ENCODE measurements around the gene SCRT2. TPM values are rescaled to one million over a fixed set of nuclear protein-coding genes. Genes with fewer than 3 reads are reported as not detected.

Gene SCRT2
- total RNA-seq, 2 donors from 2014 or later = not detected

- ATAC-seq (replicated peaks in 1 of 2) (no peak), DNase-seq (no peak)
Measured at GRCh38 chr20:709991-710779, 34.6 kb upstream of the SCRT2 start.

GRCh38 chr20:709423-709822 is 33.8 kb upstream of the SCRT2 start:
- peaks cover 3 to 6% of the 10 kb centered on the region in 2 donors for H3K36me3 Mint-ChIP-seq (ENCODE audit: insufficient read depth in 2 of 2)
- H3K4me1 Mint-ChIP-seq (ENCODE audit: low read depth) = no peaks in the 10 kb centered on the region
- H3K4me3 Mint-ChIP-seq = peak overlapping the region in 1 of 2 donors; percentile 51
- no peak overlapping the region for H3K27ac Mint-ChIP-seq
- DNase-seq (no peak), ATAC-seq (replicated peaks in 1 of 2) (no peak)
- H3K27me3 Mint-ChIP-seq (ENCODE audit: low read depth) = peaks cover 57% of the 10 kb centered on the region
- H3K9me3 Mint-ChIP-seq = peaks cover 2 to 7% of the 10 kb centered on the region in 2 donors

More at GRCh38 chr20:709991-710779, 34.6 kb upstream of the SCRT2 start:
- no peaks in the 10 kb centered on the region for H3K4me1 Mint-ChIP-seq (ENCODE audit: low read depth)
- H3K27ac Mint-ChIP-seq = no peak overlapping the region
- no peak overlapping the region for H3K4me3 Mint-ChIP-seq
- peaks cover 2 to 7% of the 10 kb centered on the region in 2 donors for H3K9me3 Mint-ChIP-seq
- peaks cover 57% of the 10 kb centered on the region for H3K27me3 Mint-ChIP-seq (ENCODE audit: low read depth)
- H3K36me3 Mint-ChIP-seq (ENCODE audit: insufficient read depth in 2 of 2) = peaks cover 3 to 6% of the 10 kb centered on the region in 2 donors

- Mint-ChIP-seq H3K36me3 (ENCODE audit: insufficient read depth in 2 of 2) (peaks cover 3 to 6% of the 10 kb centered on the region in 2 donors), H3K4me3 (no peak overlapping the region), H3K9me3 (peaks cover 2 to 7% of the 10 kb centered on the region in 2 donors), H3K4me1 (ENCODE audit: low read depth) (no peaks in the 10 kb centered on the region), H3K27ac (no peak overlapping the region), H3K27me3 (ENCODE audit: low read depth) (peaks cover 57% of the 10 kb centered on the region)
- ATAC-seq (replicated peaks in 1 of 2) (no peak), DNase-seq (no peak)
Measured at GRCh38 chr20:708956-709355, 33.4 kb upstream of the SCRT2 start.

- no peak for DNase-seq
- no peaks in the 10 kb centered on the region for H3K4me1 Mint-ChIP-seq (ENCODE audit: low read depth)
- H3K27me3 Mint-ChIP-seq (ENCODE audit: low read depth) = peaks cover 47% of the 10 kb centered on the region
- H3K27ac Mint-ChIP-seq = no peak overlapping the region
- H3K36me3 Mint-ChIP-seq (ENCODE audit: insufficient read depth in 2 of 2) = peaks cover 3% of the 10 kb centered on the region in 2 donors
- H3K4me3 Mint-ChIP-seq = no peak overlapping the region
- no peak for ATAC-seq (replicated peaks in 1 of 2)
- peaks cover 2 to 5% of the 10 kb centered on the region in 2 donors for H3K9me3 Mint-ChIP-seq
Measured at GRCh38 chr20:707451-708110, 32.0 kb upstream of the SCRT2 start.

GRCh38 chr20:706366-706885 is 30.8 kb upstream of the SCRT2 start:
- Mint-ChIP-seq H3K27ac (no peak overlapping the region), H3K36me3 (ENCODE audit: insufficient read depth in 2 of 2) (peaks cover 3% of the 10 kb centered on the region in 2 donors), H3K4me3 (no peak overlapping the region), H3K9me3 (peaks cover 2 to 5% of the 10 kb centered on the region in 2 donors), H3K27me3 (ENCODE audit: low read depth) (peaks cover 38% of the 10 kb centered on the region), H3K4me1 (ENCODE audit: low read depth) (no peaks in the 10 kb centered on the region)
- ATAC-seq (replicated peaks in 1 of 2) (no peak), DNase-seq (no peak)

- ATAC-seq (replicated peaks in 1 of 2) = no peak
- H3K4me1 Mint-ChIP-seq (ENCODE audit: low read depth) = no peaks in the 10 kb centered on the region
- H3K27ac Mint-ChIP-seq = no peak overlapping the region
Measured at GRCh38 chr20:704726-705125, 29.1 kb upstream of the SCRT2 start.

GRCh38 chr20:703426-703825 is 27.8 kb upstream of the SCRT2 start:
- Mint-ChIP-seq H3K27ac (no peak overlapping the region), H3K27me3 (ENCODE audit: low read depth) (peaks cover 16% of the 10 kb centered on the region), H3K9me3 (no peaks in the 10 kb centered on the region), H3K4me3 (no peak overlapping the region), H3K36me3 (ENCODE audit: insufficient read depth in 2 of 2) (no peaks in the 10 kb centered on the region), H3K4me1 (ENCODE audit: low read depth) (no peaks in the 10 kb centered on the region)
- DNase-seq (no peak), ATAC-seq (replicated peaks in 1 of 2) (no peak)

More at GRCh38 chr20:704726-705125, 29.1 kb upstream of the SCRT2 start:
- no peak for DNase-seq
- Mint-ChIP-seq H3K4me3 (no peak overlapping the region), H3K27me3 (ENCODE audit: low read depth) (peaks cover 29% of the 10 kb centered on the region), H3K9me3 (peaks cover 2 to 5% of the 10 kb centered on the region in 2 donors), H3K36me3 (ENCODE audit: insufficient read depth in 2 of 2) (peaks cover 3% of the 10 kb centered on the region in 2 donors)

GRCh38 chr20:703006-703405 is 27.4 kb upstream of the SCRT2 start:
- Mint-ChIP-seq H3K36me3 (ENCODE audit: insufficient read depth in 2 of 2) (no peaks in the 10 kb centered on the region), H3K4me3 (no peak overlapping the region), H3K4me1 (ENCODE audit: low read depth) (no peaks in the 10 kb centered on the region), H3K27ac (no peak overlapping the region), H3K9me3 (no peaks in the 10 kb centered on the region), H3K27me3 (ENCODE audit: low read depth) (peaks cover 15% of the 10 kb centered on the region)
- DNase-seq = no peak
- ATAC-seq (replicated peaks in 1 of 2) = no peak

GRCh38 chr20:701401-702129 is 26.0 kb upstream of the SCRT2 start:
- no peak for ATAC-seq (replicated peaks in 1 of 2)
- Mint-ChIP-seq H3K36me3 (ENCODE audit: insufficient read depth in 2 of 2) (no peaks in the 10 kb centered on the region), H3K9me3 (no peaks in the 10 kb centered on the region), H3K27me3 (ENCODE audit: low read depth) (peaks cover 9% of the 10 kb centered on the region), H3K27ac (no peak overlapping the region), H3K4me3 (no peak overlapping the region), H3K4me1 (ENCODE audit: low read depth) (no peaks in the 10 kb centered on the region)
- DNase-seq = no peak

GRCh38 chr20:699811-700338 is 24.3 kb upstream of the SCRT2 start:
- no peak overlapping the region for H3K27ac Mint-ChIP-seq
- H3K4me3 Mint-ChIP-seq = no peak overlapping the region
- H3K4me1 Mint-ChIP-seq (ENCODE audit: low read depth) = no peaks in the 10 kb centered on the region
- DNase-seq = no peak
- H3K27me3 Mint-ChIP-seq (ENCODE audit: low read depth) = no peaks in the 10 kb centered on the region
- no peaks in the 10 kb centered on the region for H3K36me3 Mint-ChIP-seq (ENCODE audit: insufficient read depth in 2 of 2)
- ATAC-seq (replicated peaks in 1 of 2) = no peak
- H3K9me3 Mint-ChIP-seq = no peaks in the 10 kb centered on the region

- H3K36me3 Mint-ChIP-seq (ENCODE audit: insufficient read depth in 2 of 2) = no peaks in the 10 kb centered on the region
- no peaks in the 10 kb centered on the region for H3K27me3 Mint-ChIP-seq (ENCODE audit: low read depth)
- ATAC-seq (replicated peaks in 1 of 2) = no peak
- no peaks in the 10 kb centered on the region for H3K4me1 Mint-ChIP-seq (ENCODE audit: low read depth)
- no peaks in the 10 kb centered on the region for H3K9me3 Mint-ChIP-seq
- no peak overlapping the region for H3K27ac Mint-ChIP-seq
- no peak overlapping the region for H3K4me3 Mint-ChIP-seq
- DNase-seq = no peak
Measured at GRCh38 chr20:699342-699741, 23.7 kb upstream of the SCRT2 start.

GRCh38 chr20:698276-698675 is 22.7 kb upstream of the SCRT2 start:
- DNase-seq (no peak), ATAC-seq (replicated peaks in 1 of 2) (no peak)
- Mint-ChIP-seq H3K27me3 (ENCODE audit: low read depth) (no peaks in the 10 kb centered on the region), H3K36me3 (ENCODE audit: insufficient read depth in 2 of 2) (no peaks in the 10 kb centered on the region), H3K4me1 (ENCODE audit: low read depth) (no peaks in the 10 kb centered on the region), H3K27ac (no peak overlapping the region), H3K4me3 (no peak overlapping the region), H3K9me3 (no peaks in the 10 kb centered on the region)

GRCh38 chr20:697826-698225 is 22.2 kb upstream of the SCRT2 start:
- Mint-ChIP-seq H3K36me3 (ENCODE audit: insufficient read depth in 2 of 2) (no peaks in the 10 kb centered on the region), H3K4me1 (ENCODE audit: low read depth) (no peaks in the 10 kb centered on the region), H3K27me3 (ENCODE audit: low read depth) (no peaks in the 10 kb centered on the region), H3K9me3 (no peaks in the 10 kb centered on the region), H3K27ac (no peak overlapping the region), H3K4me3 (no peak overlapping the region)
- ATAC-seq (replicated peaks in 1 of 2) (no peak), DNase-seq (no peak)

All from activated T-cell treated with anti-CD3 and anti-CD28 coated beads, Interleukin-2, amount 50 U/mL, for 72 hours (primary cell).